AG04450 (cell line): ENCODE results near the gene EPS15. TPM values are rescaled to one million over a fixed set of nuclear protein-coding genes. Genes with fewer than 3 reads are reported as not detected.

ENCODE experiments used
- CTCF ChIA-PET: fragments of 300-600, 350-600 bp; formaldehyde crosslinking; extraction: SDS; loops from one replicate; lab custom pipeline; 2022; ENCODE audit warnings: antibody characterized with exemption, inconsistent platforms; lab: Charles Lee
- POLR2A ChIA-PET: fragments of 350-600 bp; formaldehyde crosslinking; extraction: SDS; loops from one replicate; lab custom pipeline; 2021; ENCODE audit warnings: antibody characterized with exemption, inconsistent platforms; lab: Yijun Ruan, JAX
- DNase-seq: peaks from one replicate; pipeline ENCODE4 v3.0.0-alpha.2; 2011; ENCODE audit warnings: low read depth, low spot score
- H3K27ac ChIP-seq: one replicate; pipeline ENCODE4 v1.5.1; 2012; ENCODE audit warnings: low read depth, low read length, control low read depth
- H3K27me3 ChIP-seq: one replicate; pipeline ENCODE4 v1.6.0; 2012; ENCODE audit warnings: low read length; ENCODE audit not compliant: control insufficient read depth, insufficient read depth
- H3K4me3 ChIP-seq: 2 replicates; pipeline ENCODE4 v1.5.1; 2011; ENCODE audit warnings: mild to moderate bottlenecking, low read depth, low read length, control low read depth
- H3K9me3 ChIP-seq: 2 replicates; pipeline ENCODE4 v1.5.1; 2012; ENCODE audit warnings: low read length; ENCODE audit not compliant: control insufficient read depth, insufficient read depth
- CTCF ChIP-seq: IDR thresholded peaks from 2 replicates; pipeline ENCODE4 v1.5.1; 2011; ENCODE audit warnings: low read depth, low read length, control low read depth, inconsistent platforms
- polyA plus RNA-seq: library from polyadenylated mRNA; depleted of rRNA; stranded (reverse); fragments of >200 nt; gene quantifications from 2 replicates; pipeline ENCODE4 v1.2.3, GENCODE V29; 2011

Gene EPS15
- polyA plus RNA-seq, 1 experiment, result 55.4 TPM

GRCh38 chr1:51372561-51372960 is 146.5 kb downstream of the EPS15 start:
- Histone ChIP-seq H3K4me3 (no peak overlapping the region), H3K9me3 (no peaks in the 10 kb centered on the region), H3K27ac (no peak overlapping the region), H3K27me3 (no peaks in the 10 kb centered on the region)
- TF ChIP-seq CTCF, result no peak
- ChIA-PET CTCF (no interaction called here), POLR2A (interaction anchor here (0.6 kb wide), 1 partner anchor 36 kb away, joined by 5 read pairs; no protein-coding TSS in a partner anchor)
- no peak for DNase-seq

GRCh38 chr1:51369171-51369570 is 149.9 kb downstream of the EPS15 start:
- Histone ChIP-seq H3K4me3 (no peak overlapping the region), H3K27me3 (no peaks in the 10 kb centered on the region), H3K27ac (no peak overlapping the region), H3K9me3 (no peaks in the 10 kb centered on the region)
- ChIA-PET CTCF (no interaction called here), POLR2A (no interaction called here)
- TF ChIP-seq CTCF, result no peak
- DNase-seq, result no peak

- no peak overlapping the region for H3K4me3 ChIP-seq
- no peaks in the 10 kb centered on the region for H3K27me3 ChIP-seq
- POLR2A ChIA-PET, result no interaction called here
- no peak overlapping the region for H3K27ac ChIP-seq
- CTCF ChIA-PET, result no interaction called here
- H3K9me3 ChIP-seq, result no peaks in the 10 kb centered on the region
- DNase-seq, result no peak
- TF ChIP-seq CTCF, result no peak
Observed at GRCh38 chr1:51365774-51366173, 153.3 kb downstream of the EPS15 start.

GRCh38 chr1:51359879-51360278 is 159.2 kb downstream of the EPS15 start:
- CTCF ChIA-PET, result no interaction called here
- TF ChIP-seq CTCF, result no peak

GRCh38 chr1:51355382-51355781 is 163.7 kb downstream of the EPS15 start:
- Histone ChIP-seq H3K4me3 (no peak overlapping the region), H3K27ac (no peak overlapping the region), H3K9me3 (no peaks in the 10 kb centered on the region), H3K27me3 (no peaks in the 10 kb centered on the region)
- ChIA-PET POLR2A (no interaction called here), CTCF (no interaction called here)
- no peak for DNase-seq
- no peak for TF ChIP-seq CTCF

More at GRCh38 chr1:51359879-51360278, 159.2 kb downstream of the EPS15 start:
- Histone ChIP-seq H3K9me3 (no peaks in the 10 kb centered on the region), H3K4me3 (no peak overlapping the region), H3K27me3 (no peaks in the 10 kb centered on the region), H3K27ac (no peak overlapping the region)
- POLR2A ChIA-PET, result no interaction called here
- DNase-seq, result no peak
